Measurements from ENCODE around the gene RGSL1. TPM values are rescaled to one million over a fixed set of nuclear protein-coding genes. Genes with fewer than 3 reads are reported as not detected.
"Not testable (repeated sequence)": the region's sequence is repeated elsewhere in the genome, so short reads cannot be mapped to it uniquely, and the experiment has no call there.

RGSL1 gene
- total RNA-seq, 1 experiment from 2014 or later, result not detected

DNA sequence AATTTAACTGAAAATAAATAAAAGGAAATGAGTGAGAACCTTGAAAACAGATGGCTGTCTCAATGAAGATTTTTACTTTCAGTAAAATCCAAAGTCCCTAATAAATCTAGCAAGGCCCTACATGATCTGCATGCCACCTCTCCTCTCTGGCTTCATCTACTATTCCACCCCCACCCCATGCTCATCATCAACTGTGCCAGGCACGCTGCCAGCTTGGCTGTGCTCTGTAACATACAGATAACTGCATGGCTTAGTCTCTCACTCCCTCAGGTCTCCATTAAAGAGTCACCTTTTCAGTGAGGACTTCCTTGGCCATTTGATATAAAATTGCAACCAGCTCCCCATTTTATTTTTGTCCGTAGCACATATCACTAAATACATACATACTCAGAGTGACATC is 26.7 kb downstream of the RGSL1 start:
- DNase-seq, result no peak
- Histone ChIP-seq H3K4me3 (ENCODE audit: insufficient read depth, low read depth, low read length) (no peak overlapping the region), H3K27me3 (ENCODE audit: control insufficient read depth, insufficient read depth, low read length) (no peaks in the 10 kb centered on the region; the same call in 1 of the 2 replicates), H3K36me3 (replicated peaks; ENCODE audit: control insufficient read depth, insufficient read depth, low read length) (no peaks in the 10 kb centered on the region)

GRCh38 chr1:182478238-182478637 is 28.3 kb downstream of the RGSL1 start:
- H3K4me3 ChIP-seq (ENCODE audit: insufficient read depth, low read depth, low read length), result no peak overlapping the region
- no peak for DNase-seq
- no peaks in the 10 kb centered on the region for H3K36me3 ChIP-seq (replicated peaks; ENCODE audit: control insufficient read depth, insufficient read depth, low read length)
- H3K27me3 ChIP-seq (ENCODE audit: control insufficient read depth, insufficient read depth, low read length), result no peaks in the 10 kb centered on the region

- DNase-seq, result no peak
- no peak overlapping the region for H3K4me3 ChIP-seq (ENCODE audit: insufficient read depth, low read depth, low read length)
- no peaks in the 10 kb centered on the region for H3K36me3 ChIP-seq (replicated peaks; ENCODE audit: control insufficient read depth, insufficient read depth, low read length)
- H3K27me3 ChIP-seq (ENCODE audit: control insufficient read depth, insufficient read depth, low read length), result no peaks in the 10 kb centered on the region
These were observed 34.1 kb downstream of the RGSL1 start for GRCh38 chr1:182484067-182484466.

DNA sequence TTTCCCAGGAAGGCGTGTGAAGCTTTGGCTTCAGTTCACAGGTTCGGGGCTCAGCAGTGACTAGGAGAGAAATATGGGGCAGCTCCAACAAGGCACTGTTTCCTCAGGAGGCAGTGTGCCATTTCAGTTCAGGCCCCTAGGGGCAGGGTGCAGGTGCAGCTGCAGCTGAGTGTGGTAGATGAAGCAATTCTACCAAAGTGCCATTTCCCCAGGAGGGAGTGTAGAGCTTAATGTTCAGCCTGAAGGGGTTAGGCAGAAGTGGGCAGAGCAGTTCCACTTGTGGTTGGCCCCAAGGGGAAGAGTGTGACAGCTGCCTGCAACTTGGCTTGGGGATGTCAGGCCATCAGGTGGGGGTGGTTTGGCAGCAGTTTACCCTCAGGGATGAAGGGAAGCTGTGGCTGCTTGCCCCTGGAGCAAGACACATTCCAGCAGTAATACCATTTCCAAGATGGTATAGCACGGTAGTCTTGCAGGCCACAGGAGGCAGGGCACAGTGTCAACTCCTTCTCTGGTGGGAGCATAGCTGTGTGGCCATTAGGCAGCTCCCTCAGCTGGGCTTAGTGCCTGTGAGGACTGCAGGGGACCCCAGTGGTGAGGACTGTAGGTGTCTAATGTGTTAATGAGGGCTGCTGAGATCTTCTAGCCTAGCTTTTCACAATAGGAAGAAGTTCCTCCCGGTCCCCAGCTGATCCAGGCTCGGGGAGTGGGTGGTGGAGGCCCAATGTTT is 34.7 kb downstream of the RGSL1 start:
- DNase-seq, result peak; percentile 41
- no peaks in the 10 kb centered on the region for H3K27me3 ChIP-seq (ENCODE audit: control insufficient read depth, insufficient read depth, low read length)
- H3K4me3 ChIP-seq (ENCODE audit: insufficient read depth, low read depth, low read length), result no peak overlapping the region
- H3K36me3 ChIP-seq (replicated peaks; ENCODE audit: control insufficient read depth, insufficient read depth, low read length), result no peaks in the 10 kb centered on the region

GRCh38 chr1:182485861-182486260 is 35.9 kb downstream of the RGSL1 start:
- Histone ChIP-seq H3K27me3 (ENCODE audit: control insufficient read depth, insufficient read depth, low read length) (no peaks in the 10 kb centered on the region), H3K36me3 (replicated peaks; ENCODE audit: control insufficient read depth, insufficient read depth, low read length) (no peaks in the 10 kb centered on the region), H3K4me3 (ENCODE audit: insufficient read depth, low read depth, low read length) (no peak overlapping the region)
- no peak for DNase-seq

DNA sequence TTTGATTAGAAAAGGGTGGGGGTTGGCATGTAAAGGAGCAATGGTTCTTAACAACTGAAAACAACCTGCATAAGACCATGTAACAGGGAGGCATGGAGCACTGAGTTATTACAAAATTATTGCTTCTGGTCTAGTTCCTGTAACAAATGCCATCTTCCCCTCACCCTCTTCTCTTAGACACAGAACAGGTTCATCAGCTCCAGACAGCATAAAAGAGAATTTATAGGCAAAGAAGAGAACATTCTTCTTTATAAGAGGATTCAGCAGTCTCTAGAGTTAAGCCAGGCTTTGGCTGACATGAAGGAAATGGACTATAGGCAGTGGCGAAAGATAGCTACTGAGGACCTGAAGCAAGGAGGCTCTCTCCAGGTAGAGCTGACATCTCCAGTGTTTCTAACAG is 38.9 kb downstream of the RGSL1 start:
- no peaks in the 10 kb centered on the region for H3K27me3 ChIP-seq (ENCODE audit: control insufficient read depth, insufficient read depth, low read length)
- DNase-seq, result no peak
- H3K36me3 ChIP-seq (replicated peaks; ENCODE audit: control insufficient read depth, insufficient read depth, low read length), result no peaks in the 10 kb centered on the region
- no peak overlapping the region for H3K4me3 ChIP-seq (ENCODE audit: insufficient read depth, low read depth, low read length)

- Histone ChIP-seq H3K36me3 (replicated peaks; ENCODE audit: control insufficient read depth, insufficient read depth, low read length) (no peaks in the 10 kb centered on the region), H3K4me3 (ENCODE audit: insufficient read depth, low read depth, low read length) (no peak overlapping the region), H3K27me3 (ENCODE audit: control insufficient read depth, insufficient read depth, low read length) (no peaks in the 10 kb centered on the region)
- no peak for DNase-seq
These were observed 43.1 kb downstream of the RGSL1 start for GRCh38 chr1:182493063-182493462.

GRCh38 chr1:182495002-182495401 is 45.1 kb downstream of the RGSL1 start:
- Histone ChIP-seq H3K4me3 (ENCODE audit: insufficient read depth, low read depth, low read length) (no peak overlapping the region), H3K27me3 (ENCODE audit: control insufficient read depth, insufficient read depth, low read length) (no peaks in the 10 kb centered on the region), H3K36me3 (replicated peaks; ENCODE audit: control insufficient read depth, insufficient read depth, low read length) (no peaks in the 10 kb centered on the region)
- no peak for DNase-seq

DNA sequence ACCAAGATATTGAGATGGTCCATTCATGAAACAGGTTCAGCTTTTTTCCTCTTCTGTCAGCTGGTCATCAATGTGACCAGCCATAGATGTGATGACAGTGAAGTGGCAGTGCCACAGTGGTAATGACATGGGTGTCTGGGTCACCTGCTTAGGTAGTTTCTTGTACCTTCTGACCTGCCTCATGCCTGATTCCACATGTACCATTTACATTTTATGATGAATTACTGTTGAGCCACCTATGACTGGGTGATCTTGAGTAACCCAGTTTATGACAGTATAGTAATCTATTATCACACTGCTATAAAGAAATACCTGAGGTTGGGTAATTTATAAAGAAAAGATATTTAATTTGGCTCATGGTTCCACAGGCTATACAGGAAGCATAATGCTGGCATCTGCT is 45.7 kb downstream of the RGSL1 start:
- Histone ChIP-seq H3K4me3 (ENCODE audit: insufficient read depth, low read depth, low read length) (no peak overlapping the region), H3K36me3 (replicated peaks; ENCODE audit: control insufficient read depth, insufficient read depth, low read length) (no peaks in the 10 kb centered on the region), H3K27me3 (ENCODE audit: control insufficient read depth, insufficient read depth, low read length) (no peaks in the 10 kb centered on the region)
- no peak for DNase-seq

GRCh38 chr1:182507685-182508084 is 57.7 kb downstream of the RGSL1 start:
- DNase-seq, result no peak
- no peaks in the 10 kb centered on the region for H3K27me3 ChIP-seq (ENCODE audit: control insufficient read depth, insufficient read depth, low read length)

DNA sequence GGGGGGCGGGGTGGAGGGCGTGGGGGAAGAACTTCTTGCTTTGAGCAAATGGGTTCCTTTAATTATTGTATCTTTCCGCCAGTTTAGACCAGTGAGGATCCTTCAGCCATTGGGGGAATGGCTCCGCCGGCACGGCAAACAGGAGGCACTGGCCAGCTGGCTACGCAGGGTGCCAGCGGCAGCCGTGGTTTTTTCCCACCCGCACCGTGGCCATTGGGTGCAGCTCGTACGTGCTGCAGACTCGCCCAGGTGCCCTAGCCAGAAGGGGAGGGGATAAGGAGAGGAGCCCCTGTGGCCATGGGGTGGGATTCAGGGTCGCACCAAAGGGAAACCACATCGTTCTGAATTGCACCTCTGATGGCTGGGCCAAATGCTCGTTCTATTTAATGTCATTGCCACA is 65.6 kb downstream of the RGSL1 start:
- DNase-seq, result peak; percentile 24
- Histone ChIP-seq H3K4me3 (ENCODE audit: insufficient read depth, low read depth, low read length) (no peak overlapping the region), H3K27me3 (ENCODE audit: control insufficient read depth, insufficient read depth, low read length) (no peaks in the 10 kb centered on the region), H3K36me3 (replicated peaks; ENCODE audit: control insufficient read depth, insufficient read depth, low read length) (no peaks in the 10 kb centered on the region)

More at GRCh38 chr1:182507685-182508084, 57.7 kb downstream of the RGSL1 start:
- Histone ChIP-seq H3K4me3 (ENCODE audit: insufficient read depth, low read depth, low read length) (no peak overlapping the region), H3K36me3 (replicated peaks; ENCODE audit: control insufficient read depth, insufficient read depth, low read length) (no peaks in the 10 kb centered on the region)

DNA sequence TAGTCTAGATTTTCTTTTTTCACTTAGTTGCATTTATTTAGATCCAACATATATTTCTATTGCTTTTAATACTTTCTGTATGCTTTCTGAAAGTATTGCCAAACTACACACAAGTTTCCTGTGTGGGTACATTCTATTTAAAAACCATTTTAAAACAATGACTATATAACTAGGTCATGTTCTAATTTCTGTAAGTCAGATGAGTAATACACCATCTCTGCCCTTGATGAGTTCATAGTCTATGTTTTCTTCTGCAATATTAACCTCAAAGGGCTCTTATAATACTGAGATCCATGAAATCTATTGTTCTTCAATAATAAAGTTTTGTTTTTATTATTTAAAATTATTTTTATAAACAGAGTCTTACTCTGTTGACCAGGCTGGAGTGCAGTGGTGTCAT is 70.8 kb downstream of the RGSL1 start:
- Histone ChIP-seq H3K36me3 (replicated peaks; ENCODE audit: control insufficient read depth, insufficient read depth, low read length) (no peaks in the 10 kb centered on the region), H3K27me3 (ENCODE audit: control insufficient read depth, insufficient read depth, low read length) (no peaks in the 10 kb centered on the region), H3K4me3 (ENCODE audit: insufficient read depth, low read depth, low read length) (no peak overlapping the region)
- DNase-seq, result no peak

GRCh38 chr1:182525342-182525741 is 75.4 kb downstream of the RGSL1 start:
- Histone ChIP-seq H3K4me3 (ENCODE audit: insufficient read depth, low read depth, low read length) (no peak overlapping the region), H3K36me3 (replicated peaks; ENCODE audit: control insufficient read depth, insufficient read depth, low read length) (no peaks in the 10 kb centered on the region), H3K27me3 (ENCODE audit: control insufficient read depth, insufficient read depth, low read length) (no peaks in the 10 kb centered on the region)
- no peak for DNase-seq

DNA sequence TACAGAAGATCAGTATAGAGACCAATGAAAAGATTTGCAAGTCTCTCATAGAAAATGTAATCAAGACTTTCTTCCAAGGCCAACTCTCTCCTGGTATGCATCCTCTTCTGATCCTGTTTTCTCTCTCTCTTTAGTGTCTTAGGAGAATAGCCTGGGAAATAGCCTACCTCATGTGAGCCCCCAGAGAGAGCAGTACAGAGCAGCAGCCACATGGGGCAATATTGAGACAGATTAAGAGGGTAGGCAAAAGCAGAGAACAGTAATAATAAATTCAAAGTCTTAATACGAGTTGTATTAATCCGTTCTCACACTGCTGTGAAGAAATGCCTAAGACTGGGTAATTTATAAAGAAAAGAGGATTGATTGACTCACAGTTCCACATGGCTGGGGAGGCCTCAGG is 77.7 kb downstream of the RGSL1 start:
- no peaks in the 10 kb centered on the region for H3K36me3 ChIP-seq (replicated peaks; ENCODE audit: control insufficient read depth, insufficient read depth, low read length)
- no peak for DNase-seq

GRCh38 chr1:182528206-182528605 is 78.3 kb downstream of the RGSL1 start:
- not testable (repeated sequence) for H3K27me3 ChIP-seq (ENCODE audit: control insufficient read depth, insufficient read depth, low read length); DNase-seq; H3K4me3 ChIP-seq (ENCODE audit: insufficient read depth, low read depth, low read length); H3K36me3 ChIP-seq (replicated peaks; ENCODE audit: control insufficient read depth, insufficient read depth, low read length)

More for the DNA sequence above, 77.7 kb downstream of the RGSL1 start:
- Histone ChIP-seq H3K27me3 (ENCODE audit: control insufficient read depth, insufficient read depth, low read length) (no peaks in the 10 kb centered on the region), H3K4me3 (ENCODE audit: insufficient read depth, low read depth, low read length) (no peak overlapping the region)

GRCh38 chr1:182533896-182534295 is 84.0 kb downstream of the RGSL1 start:
- no peak overlapping the region for H3K4me3 ChIP-seq (ENCODE audit: insufficient read depth, low read depth, low read length)
- H3K36me3 ChIP-seq (replicated peaks; ENCODE audit: control insufficient read depth, insufficient read depth, low read length), result no peaks in the 10 kb centered on the region
- no peak for DNase-seq
- no peaks in the 10 kb centered on the region for H3K27me3 ChIP-seq (ENCODE audit: control insufficient read depth, insufficient read depth, low read length)

Measured in H7 (cell line).